OCI-LY1 (cell line): ENCODE results near the gene PCBP3.

Experiments used
- EZH2 ChIP-seq: fragments of 200-600 bp; sonication (generic), shearing (Covaris generic); IDR thresholded peaks from 2 replicates; pipeline ENCODE4 v1.8.0; 2017; ENCODE audit warnings: borderline replicate concordance, mixed run types, mild to moderate bottlenecking, antibody characterized with exemption, low read length, moderate library complexity, mixed read lengths
- TF ChIP-seq, protein P1 (sequence below): fragments of 200-600 bp; sonication (generic), shearing (Covaris generic); IDR thresholded peaks from 2 replicates; pipeline ENCODE4 v1.5.1; 2017; ENCODE audit warnings: mild to moderate bottlenecking, antibody characterized with exemption, low read length, moderate library complexity, mixed read lengths

DNA sequence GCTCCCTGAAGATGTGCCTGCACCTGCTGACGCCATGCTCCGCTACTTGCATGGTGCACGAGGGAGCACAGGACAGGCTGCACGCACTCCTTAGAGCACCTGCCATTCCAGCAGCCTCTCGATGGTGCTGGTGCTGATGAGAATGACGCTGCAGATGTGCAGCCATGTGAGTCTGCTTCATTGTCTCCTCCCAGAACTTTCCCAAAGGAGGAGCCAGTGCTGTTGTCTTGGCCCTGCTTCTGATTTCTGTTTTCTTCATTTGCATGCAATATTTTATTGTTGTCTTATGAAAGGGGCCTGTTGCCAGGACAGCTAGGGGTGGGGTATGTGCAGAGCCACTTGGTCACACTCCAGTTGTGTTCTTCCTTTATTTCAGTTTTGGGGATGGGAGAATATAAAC is 70.1 kb downstream of the PCBP3 start:
- no peak for TF ChIP-seq EZH2
- TF ChIP-seq, protein P1, sequence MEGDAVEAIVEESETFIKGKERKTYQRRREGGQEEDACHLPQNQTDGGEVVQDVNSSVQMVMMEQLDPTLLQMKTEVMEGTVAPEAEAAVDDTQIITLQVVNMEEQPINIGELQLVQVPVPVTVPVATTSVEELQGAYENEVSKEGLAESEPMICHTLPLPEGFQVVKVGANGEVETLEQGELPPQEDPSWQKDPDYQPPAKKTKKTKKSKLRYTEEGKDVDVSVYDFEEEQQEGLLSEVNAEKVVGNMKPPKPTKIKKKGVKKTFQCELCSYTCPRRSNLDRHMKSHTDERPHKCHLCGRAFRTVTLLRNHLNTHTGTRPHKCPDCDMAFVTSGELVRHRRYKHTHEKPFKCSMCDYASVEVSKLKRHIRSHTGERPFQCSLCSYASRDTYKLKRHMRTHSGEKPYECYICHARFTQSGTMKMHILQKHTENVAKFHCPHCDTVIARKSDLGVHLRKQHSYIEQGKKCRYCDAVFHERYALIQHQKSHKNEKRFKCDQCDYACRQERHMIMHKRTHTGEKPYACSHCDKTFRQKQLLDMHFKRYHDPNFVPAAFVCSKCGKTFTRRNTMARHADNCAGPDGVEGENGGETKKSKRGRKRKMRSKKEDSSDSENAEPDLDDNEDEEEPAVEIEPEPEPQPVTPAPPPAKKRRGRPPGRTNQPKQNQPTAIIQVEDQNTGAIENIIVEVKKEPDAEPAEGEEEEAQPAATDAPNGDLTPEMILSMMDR, result no peak
